Measurements from ENCODE around the gene EFCAB5. TPM values are rescaled to one million over a fixed set of nuclear protein-coding genes. Genes with fewer than 3 reads are reported as not detected.

Gene EFCAB5
- polyA plus RNA-seq, 1 donor (not counting 4 experiments of a cell fraction or from before 2014, with no cell fraction given): 0.17 TPM

- dilution Hi-C loops (cut with MboI; ENCODE audit: extremely low pct_ligation_motif_present, low sequenced_read_pairs): no loop called here
- Histone ChIP-seq H2AFZ (ENCODE audit: control insufficient read depth, low read length) (no peak overlapping the region), H3K4me1 (ENCODE audit: control insufficient read depth, extremely low read depth, insufficient read depth, low read length) (no peaks in the 10 kb centered on the region), H3K9ac (ENCODE audit: control insufficient read depth, extremely low read depth, insufficient read depth, low read length) (no peak overlapping the region), H3K27me3 (ENCODE audit: control insufficient read depth, extremely low read depth, insufficient read depth, low read length) (no peaks in the 10 kb centered on the region), H3K79me2 (ENCODE audit: control insufficient read depth, insufficient read depth, low read length) (no peaks in the 10 kb centered on the region), H3K9me1 (ENCODE audit: control insufficient read depth, extremely low read depth, insufficient read depth, low read length) (no peaks in the 10 kb centered on the region), H3K27ac (ENCODE audit: control insufficient read depth, insufficient read depth, low read length) (no peak overlapping the region), H3K4me2 (ENCODE audit: control insufficient read depth, extremely low read depth, insufficient read depth, low read depth, low read length) (no peak overlapping the region), H3K36me3 (ENCODE audit: control insufficient read depth in 2 of 2, extremely low read depth in 1 of 2, insufficient read depth in 2 of 2, low read length in 2 of 2) (no peaks in the 10 kb centered on the region), H4K20me1 (ENCODE audit: control insufficient read depth, extremely low read depth, insufficient read depth, low read length) (no peaks in the 10 kb centered on the region), H3K9me3 (ENCODE audit: control insufficient read depth, low read depth, low read length) (peaks cover 4% of the 10 kb centered on the region), H3K4me3 (ENCODE audit: control insufficient read depth in 2 of 3, extremely low read depth in 1 of 3, insufficient read depth in 2 of 3, low read depth in 1 of 3, low read length in 3 of 3) (no peak overlapping the region)
- DNase-seq (ENCODE audit: low read depth, low spot score): no peak
- no peak for FAIRE-seq
- TF ChIP-seq CTCF (optimal IDR thresholded peaks at IDR 0.05 in 1 of 3, IDR thresholded peaks at IDR 0.05 in 1 of 3, conservative IDR thresholded peaks at IDR 0.05 in 1 of 3; ENCODE audit: extremely low read depth in 1 of 3, insufficient read depth in 2 of 3, low read length in 3 of 3) (no peak), EZH2 (IDR thresholded peaks at IDR 0.05; ENCODE audit: low read length) (no peak)
Observed at GRCh38 chr17:29982991-29983653, 41.7 kb downstream of the EFCAB5 start.

- Histone ChIP-seq H3K27me3 (ENCODE audit: control insufficient read depth, extremely low read depth, insufficient read depth, low read length) (no peaks in the 10 kb centered on the region), H3K4me1 (ENCODE audit: control insufficient read depth, extremely low read depth, insufficient read depth, low read length) (no peaks in the 10 kb centered on the region), H4K20me1 (ENCODE audit: control insufficient read depth, extremely low read depth, insufficient read depth, low read length) (no peaks in the 10 kb centered on the region), H3K9ac (ENCODE audit: control insufficient read depth, extremely low read depth, insufficient read depth, low read length) (no peak overlapping the region), H3K4me3 (ENCODE audit: control insufficient read depth in 2 of 3, extremely low read depth in 1 of 3, insufficient read depth in 2 of 3, low read depth in 1 of 3, low read length in 3 of 3) (no peak overlapping the region), H3K9me1 (ENCODE audit: control insufficient read depth, extremely low read depth, insufficient read depth, low read length) (no peaks in the 10 kb centered on the region), H3K9me3 (ENCODE audit: control insufficient read depth, low read depth, low read length) (no peaks in the 10 kb centered on the region), H3K27ac (ENCODE audit: control insufficient read depth, insufficient read depth, low read length) (no peak overlapping the region), H3K79me2 (ENCODE audit: control insufficient read depth, insufficient read depth, low read length) (no peaks in the 10 kb centered on the region), H3K36me3 (ENCODE audit: control insufficient read depth in 2 of 2, extremely low read depth in 1 of 2, insufficient read depth in 2 of 2, low read length in 2 of 2) (no peaks in the 10 kb centered on the region), H2AFZ (ENCODE audit: control insufficient read depth, low read length) (no peak overlapping the region), H3K4me2 (ENCODE audit: control insufficient read depth, extremely low read depth, insufficient read depth, low read depth, low read length) (no peak overlapping the region)
- dilution Hi-C loops (cut with MboI; ENCODE audit: extremely low pct_ligation_motif_present, low sequenced_read_pairs): no loop called here
- no peak for FAIRE-seq
- DNase-seq (ENCODE audit: low read depth, low spot score): no peak
- no peak for TF ChIP-seq EZH2 (IDR thresholded peaks at IDR 0.05; ENCODE audit: low read length)
- TF ChIP-seq CTCF (optimal IDR thresholded peaks at IDR 0.05 in 1 of 3, IDR thresholded peaks at IDR 0.05 in 1 of 3, conservative IDR thresholded peaks at IDR 0.05 in 1 of 3; ENCODE audit: extremely low read depth in 1 of 3, insufficient read depth in 2 of 3, low read length in 3 of 3): no peak
Observed at GRCh38 chr17:29996458-29996857, 55.0 kb downstream of the EFCAB5 start.

Measured in keratinocyte (primary cell).